GM12878 (cell line): ENCODE data around the gene WBP2NL. TPM values are rescaled to one million over a fixed set of nuclear protein-coding genes. Genes with fewer than 3 reads are reported as not detected.

Experiments used
- ATAC-seq: fragments of 200-7000 bp; cut with Tn5 transposase; 3 replicates; pipeline ENCODE4 v1.9.1; 2020; ENCODE audit warnings: mild to moderate bottlenecking, moderate library complexity
- BruUV-seq: library from RNA; stranded (reverse); fragments of 400-500 nt; replicated peaks from 2 replicates; lab custom pipeline; 2021; lab: Mats Ljungman, UMichigan
- CTCF ChIA-PET: fragments of 300-600 bp; sonication (Branson Sonifier 250); formaldehyde crosslinking; extraction: SDS; loops from one replicate; lab custom pipeline; 2021; ENCODE audit warnings: inconsistent platforms; lab: Yijun Ruan, JAX
- POLR2A ChIA-PET: fragments of 350-600 bp; formaldehyde crosslinking; extraction: SDS; loops from one replicate; lab custom pipeline; 2021; ENCODE audit warnings: inconsistent platforms; lab: Charles Lee
- RAD21 ChIA-PET: fragments of 300-600 bp; sonication (Branson Sonifier 250); formaldehyde crosslinking; loops from one replicate; lab custom pipeline; 2023; ENCODE audit warnings: antibody characterized with exemption; ENCODE audit not compliant: unreplicated experiment; lab: Charles Lee
- SMC1A ChIA-PET: fragments of 300-600 bp; sonication (Branson Sonifier 250); formaldehyde crosslinking; loops from one replicate; lab custom pipeline; 2023; ENCODE audit not compliant: unreplicated experiment, uncharacterized antibody; lab: Charles Lee
- DNase-seq: peaks from one replicate; pipeline ENCODE4 v3.0.0-alpha.2; 2011; ENCODE audit warnings: low read depth, low spot score
- FAIRE-seq: peaks from 3 replicates; lab custom pipeline; 2011; peaks lifted over from hg19 to GRCh38; lab: Jason Lieb, UNC
- H2AFZ ChIP-seq: 2 replicates; pipeline ENCODE4 v1.6.0; 2011; ENCODE audit warnings: low read depth, low read length, control low read depth; ENCODE audit not compliant: control insufficient read depth
- H3K27ac ChIP-seq: 2 replicates; pipeline ENCODE4 v1.5.1; 2011; ENCODE audit warnings: control low read depth; ENCODE audit not compliant: control insufficient read depth, insufficient read depth
- H3K27me3 ChIP-seq, 2 experiments: replicated peaks in 1 of 2; 2 replicates each; pipeline versions ENCODE4 v1.6.0 to v1.6.1; 2011; ENCODE audit warnings: low read length in 1 of 2; ENCODE audit not compliant: control insufficient read depth in 2 of 2, insufficient read depth in 2 of 2
- H3K36me3 ChIP-seq, 2 experiments: 2 replicates each; pipeline ENCODE4 v1.5.1; 2011; ENCODE audit warnings: low read length in 1 of 2; ENCODE audit not compliant: control insufficient read depth in 2 of 2, insufficient read depth in 2 of 2
- H3K4me1 ChIP-seq: 2 replicates; pipeline ENCODE4 v1.6.1; 2011; ENCODE audit warnings: mild to moderate bottlenecking, low read length, moderate library complexity, mixed read lengths; ENCODE audit not compliant: control insufficient read depth, insufficient read depth
- H3K4me2 ChIP-seq: 2 replicates; pipeline ENCODE4 v1.6.0; 2011; ENCODE audit warnings: control low read depth; ENCODE audit not compliant: control insufficient read depth, insufficient read depth
- H3K4me3 ChIP-seq: fragments of 200-600 bp; sonication (generic); 2 replicates; pipeline ENCODE4 v1.5.1; 2016
- H3K79me2 ChIP-seq: 2 replicates; pipeline ENCODE4 v1.6.0; 2011; ENCODE audit warnings: low read length; ENCODE audit not compliant: control insufficient read depth, insufficient read depth
- H3K9ac ChIP-seq: 2 replicates; pipeline ENCODE4 v1.8.0; 2011; ENCODE audit warnings: low read length, control low read depth, mixed read lengths; ENCODE audit not compliant: control insufficient read depth, insufficient read depth
- H3K9me3 ChIP-seq: replicated peaks from 3 replicates; pipeline ENCODE4 v1.5.1; 2011; ENCODE audit warnings: mild to moderate bottlenecking, low read length; ENCODE audit not compliant: control insufficient read depth, insufficient read depth
- H4K20me1 ChIP-seq: 2 replicates; pipeline ENCODE4 v1.6.0; 2011; ENCODE audit not compliant: control insufficient read depth, insufficient read depth
- BRCA1 ChIP-seq: IDR thresholded peaks from 2 replicates; pipeline ENCODE4 v1.6.1; 2011; ENCODE audit warnings: low read depth, low read length, improper control_type of control experiment
- CHD1 ChIP-seq: IDR thresholded peaks from 2 replicates; pipeline ENCODE4 v1.6.1; 2012; ENCODE audit warnings: low read depth, low read length, improper control_type of control experiment
- ESRRA ChIP-seq: IDR thresholded peaks from 2 replicates; pipeline ENCODE4 v1.6.1; 2012; ENCODE audit warnings: mild to moderate bottlenecking, low read length, improper control_type of control experiment
- ETV6 ChIP-seq, 2 experiments: fragments of 450-650 bp in 1 of 2; IDR thresholded peaks in 1 of 2; conservative IDR thresholded peaks in 1 of 2; 2 replicates each; pipeline ENCODE4 v1.6.1; 2014; ENCODE audit warnings: antibody characterized with exemption in 1 of 2, borderline replicate concordance in 1 of 2, low read depth in 1 of 2, mild to moderate bottlenecking in 1 of 2, moderate library complexity in 1 of 2
- FOS ChIP-seq: IDR thresholded peaks from 3 replicates; pipeline ENCODE4 v1.6.1; 2011; ENCODE audit warnings: borderline replicate concordance; ENCODE audit not compliant: insufficient read length; ENCODE audit errors: extremely low read depth
- HDAC6 ChIP-seq: fragments of 200-600 bp; sonication (generic); IDR thresholded peaks from one replicate; pipeline ENCODE4 v1.8.0; 2017; ENCODE audit warnings: antibody characterized with exemption; ENCODE audit not compliant: unreplicated experiment
- LARP7 ChIP-seq: fragments of 450-650 bp; IDR thresholded peaks from 2 replicates; pipeline ENCODE4 v1.6.1; 2017; ENCODE audit warnings: mild to moderate bottlenecking
- MEF2A ChIP-seq: IDR thresholded peaks from 2 replicates; pipeline ENCODE4 v1.6.1; 2011; ENCODE audit warnings: low read depth, mild to moderate bottlenecking, low read length, moderate library complexity; ENCODE audit not compliant: insufficient read depth
- MYC ChIP-seq: IDR thresholded peaks from 2 replicates; pipeline ENCODE4 v1.6.1; 2011; ENCODE audit warnings: mild to moderate bottlenecking, low read length, moderate library complexity, inconsistent platforms; ENCODE audit not compliant: insufficient read depth, insufficient replicate concordance, insufficient read length, severe bottlenecking
- NR2C2 ChIP-seq: IDR thresholded peaks from 2 replicates; pipeline ENCODE4 v1.6.1; 2011; ENCODE audit warnings: borderline replicate concordance, low read depth; ENCODE audit not compliant: control insufficient read depth, insufficient read length
- NR2F1 ChIP-seq: fragments of 450-650 bp; conservative IDR thresholded peaks from 2 replicates; pipeline ENCODE4 v1.6.1; 2017; ENCODE audit warnings: mild to moderate bottlenecking
- RFX5 ChIP-seq: IDR thresholded peaks from 2 replicates; pipeline ENCODE4 v1.6.1; 2011; ENCODE audit warnings: low read depth, low read length, improper control_type of control experiment
- SMAD1 ChIP-seq: fragments of 450-650 bp; IDR thresholded peaks from 2 replicates; pipeline ENCODE4 v1.6.1; 2018; ENCODE audit warnings: mild to moderate bottlenecking, low read depth; ENCODE audit not compliant: partially characterized antibody
- SMARCA5 ChIP-seq: fragments of 450-650 bp; IDR thresholded peaks from 2 replicates; pipeline ENCODE4 v1.6.1; 2017; ENCODE audit warnings: mild to moderate bottlenecking
- SMC3 ChIP-seq: IDR thresholded peaks from 2 replicates; pipeline ENCODE4 v1.6.1; 2011; ENCODE audit warnings: low read length, improper control_type of control experiment, borderline replicate concordance
- TARDBP ChIP-seq: IDR thresholded peaks from 2 replicates; pipeline ENCODE4 v1.6.1; 2016; ENCODE audit warnings: borderline replicate concordance
- TCF3 ChIP-seq: IDR thresholded peaks from 2 replicates; pipeline ENCODE4 v1.6.1; 2012; ENCODE audit warnings: low read depth, mild to moderate bottlenecking, low read length, borderline replicate concordance; ENCODE audit not compliant: insufficient read depth
- ZNF24 ChIP-seq: fragments of 450-650 bp; IDR thresholded peaks from 2 replicates; pipeline ENCODE4 v1.6.1; 2017; ENCODE audit warnings: antibody characterized with exemption, mild to moderate bottlenecking
- ZNF274 ChIP-seq: IDR thresholded peaks from one replicate; pipeline ENCODE4 v1.8.0; 2011; ENCODE audit not compliant: insufficient read length, insufficient read depth
- WGBS: methylation state at CpG from one replicate; pipeline ENCODE4 v1.1.6; 2016; ENCODE audit warnings: low lambda C conversion rate; ENCODE audit not compliant: insufficient replicate concordance, insufficient coverage; ENCODE audit errors: missing lambda C conversion rate; 5-methylcytosine and 5-hydroxymethylcytosine counted together
- in situ Hi-C: fragments of 300-500 bp; cut with MboI; formaldehyde crosslinking; loops from 9 replicates; pipeline ENCODE4 v1.14.3; 2018; ENCODE audit warnings: mixed read lengths
- intact Hi-C: fragments of 100-400 bp; cut with micrococcal nuclease; formaldehyde crosslinking; loops from one replicate; pipeline ENCODE4 v1.14.2; 2022; ENCODE audit not compliant: unreplicated experiment
- polyA plus RNA-seq, 11 experiments: library from polyadenylated mRNA; depleted of rRNA in 4 of 11; unstranded in 6 of 11; stranded (reverse) in 5 of 11; fragments of >200 nt; fragmentation: Nextera tagmentation in 4 of 11; fragmentation: Illumina TruSeq in 1 of 11; extraction: Ambion mirVana in 4 of 11; extraction: Trizol in 1 of 11; gene quantifications; 1 replicate in 1 of 11; 2 replicates in 10 of 11; pipeline versions ENCODE4 v1.2.1 to v1.2.3, GENCODE V29; 2011 to 2016; ENCODE audit warnings: inconsistent platforms in 2 of 11, missing spikeins in 2 of 11, low read depth in 1 of 11
- total RNA-seq, 4 experiments: library from RNA; depleted of rRNA in 3 of 4; stranded (reverse); fragments of >200 nt in 3 of 4; fragmentation: Illumina TruSeq in 1 of 4; extraction: Trizol in 1 of 4; gene quantifications; 2 replicates each; pipeline versions ENCODE4 v1.2.1 to v1.2.3, GENCODE V29; 2013 to 2021

The WBP2NL gene
- total and polyA plus RNA-seq, 10 of the 15 experiments (the other 5 are each of a cell fraction or from before 2014, with no cell fraction given), result 0.46 to 1.9 (median 1.3) TPM

DNA sequence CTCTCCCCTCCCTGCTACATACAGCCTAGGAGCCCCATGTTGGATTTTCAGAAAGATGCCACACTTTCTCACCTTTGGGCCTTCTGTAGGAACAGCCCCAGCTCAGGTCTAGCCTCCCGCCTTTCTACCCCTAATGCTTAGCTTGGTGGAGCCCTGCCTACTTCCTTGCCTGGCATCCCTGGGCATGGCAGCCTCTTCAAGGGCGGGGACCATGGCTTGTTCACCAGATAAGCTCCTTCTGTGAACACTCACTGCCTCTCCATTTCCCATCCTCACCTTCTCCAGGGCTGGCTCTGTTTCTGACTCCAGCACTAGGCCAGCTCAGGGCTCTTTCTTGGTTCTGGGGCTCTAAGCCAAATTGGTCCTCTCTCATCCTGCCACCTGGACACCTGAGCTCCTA, 28.0 kb upstream of the WBP2NL start:
- intact Hi-C loops, result no loop called here
- no peaks in the 10 kb centered on the region; the same call in 1 of the 2 replicates for H3K4me1 ChIP-seq
- in situ Hi-C loops, result no loop called here
- BruUV-seq, result no TSS peak
- no peaks in the 10 kb centered on the region for H4K20me1 ChIP-seq
- no peak overlapping the region for H3K27ac ChIP-seq
- H3K4me3 ChIP-seq, result no peak overlapping the region
- WGBS, result 64% methylated on average over 2 of the region's 2 CpGs
- no peak overlapping the region for H3K9ac ChIP-seq
- DNase-seq (no peak), FAIRE-seq (no peak), ATAC-seq (no peak)
- no peak for TF ChIP-seq BRCA1
- no peak for TF ChIP-seq MEF2A
- no peak for TF ChIP-seq TARDBP
- no peak for TF ChIP-seq ZNF274
- ChIA-PET POLR2A (interaction anchor here (0.8 kb wide), 1 partner anchor 466 kb away, joined by 3 read pairs; no protein-coding TSS in a partner anchor), RAD21 (no interaction called here), CTCF (interaction anchor here (0.9 to 1.7 kb wide), 3 partner anchors 9 to 273 kb away, joined by 3 to 5 read pairs (median 4); no protein-coding TSS in a partner anchor), SMC1A (interaction anchor here (1.0 kb wide), 1 partner anchor 592 kb away, joined by 3 read pairs; no protein-coding TSS in a partner anchor)
- H3K4me2 ChIP-seq, result no peak overlapping the region
- no peaks in the 10 kb centered on the region for H3K79me2 ChIP-seq
- H3K27me3 ChIP-seq, result peaks cover 0 to 5% of the 10 kb centered on the region in 2 experiments; a peak in 2 of 4 replicates
- H3K36me3 ChIP-seq, result no peaks in the 10 kb centered on the region
- H3K9me3 ChIP-seq, result no peaks in the 10 kb centered on the region
- H2AFZ ChIP-seq, result no peak overlapping the region

DNA sequence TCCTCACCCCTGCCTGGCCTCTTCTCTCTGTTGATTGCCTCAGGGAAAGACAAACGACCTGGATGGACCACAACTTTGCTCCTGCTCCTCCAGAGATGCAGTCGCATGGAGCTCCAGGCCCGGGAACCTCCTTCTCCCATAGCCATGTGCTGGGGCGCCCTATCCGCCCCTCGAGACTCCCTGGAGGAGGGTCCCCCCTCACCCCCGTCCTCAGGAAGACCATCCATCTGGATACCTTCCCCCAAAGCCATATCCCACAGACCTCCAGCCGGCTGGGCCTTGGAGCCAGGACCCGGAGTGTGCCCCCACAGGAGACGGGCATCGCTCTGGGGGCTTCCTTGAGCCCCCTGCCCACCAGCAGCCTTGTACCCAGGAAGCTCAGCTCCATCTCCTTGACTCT, 27.2 kb upstream of the WBP2NL start:
- CTCF ChIA-PET, result interaction anchor here (1.7 kb wide), 1 partner anchor 9 kb away, joined by 3 read pairs; no protein-coding TSS in a partner anchor

More for the DNA sequence above, 27.2 kb upstream of the WBP2NL start:
- Histone ChIP-seq H2AFZ (no peak overlapping the region), H3K27me3 (peaks cover 2 to 12% of the 10 kb centered on the region in 2 experiments; a peak in 3 of 4 replicates), H3K4me1 (no peaks in the 10 kb centered on the region; the same call in 1 of the 2 replicates), H3K4me2 (no peak overlapping the region), H3K9ac (no peak overlapping the region), H4K20me1 (no peaks in the 10 kb centered on the region), H3K27ac (no peak overlapping the region), H3K9me3 (no peaks in the 10 kb centered on the region), H3K4me3 (no peak overlapping the region), H3K36me3 (no peaks in the 10 kb centered on the region), H3K79me2 (no peaks in the 10 kb centered on the region)
- ChIA-PET SMC1A (no interaction called here), POLR2A (interaction anchor here (0.5 to 0.8 kb wide), 2 partner anchors 9 to 465 kb away, joined by 3 to 4 read pairs; no protein-coding TSS in a partner anchor), RAD21 (no interaction called here)
- no TSS peak for BruUV-seq
- no peak for TF ChIP-seq MYC
- TF ChIP-seq HDAC6, result no peak
- no peak for TF ChIP-seq CHD1
- no peak for TF ChIP-seq ESRRA
- no peak for TF ChIP-seq FOS
- TF ChIP-seq RFX5, result no peak
- TF ChIP-seq TCF3, result no peak
- TF ChIP-seq LARP7, result no peak
- no peak for TF ChIP-seq ZNF24
- TF ChIP-seq ZNF274, result no peak
- no peak for TF ChIP-seq NR2C2
- TF ChIP-seq SMC3, result no peak
- no peak for TF ChIP-seq NR2F1
- no peak for TF ChIP-seq SMAD1
- no peak for TF ChIP-seq ETV6 (conservative IDR thresholded peaks at IDR 0.05 in 1 of 2, IDR thresholded peaks at IDR 0.05 in 1 of 2; ENCODE audit: borderline replicate concordance in 1 of 2, low read depth in 1 of 2)
- TF ChIP-seq SMARCA5, result no peak
- intact Hi-C loops, result no loop called here
- in situ Hi-C loops, result no loop called here
- no peak for DNase-seq
- no peak for FAIRE-seq
- WGBS, result 51% methylated on average over 11 of the region's 11 CpGs
- ATAC-seq, result no peak
